SK-N-SH treated with all-trans-retinoic acid at 6 μM for 48 hours (cell line): ENCODE data around the gene HMGA1.
"Not testable (repeated sequence)": the region's sequence is repeated elsewhere in the genome, so short reads cannot be mapped to it uniquely, and the experiment has no call there.

Experiments
- RARB ChIP-seq: fragments of 250-450 bp; sonication (Bioruptor Pico); IDR thresholded peaks from 2 replicates; pipeline ENCODE4 v1.8.0; 2021; ENCODE audit warnings: mild to moderate bottlenecking, moderate library complexity
- TF ChIP-seq, protein P1 (sequence below): fragments of 250-450 bp; sonication (Bioruptor Pico); IDR thresholded peaks from 2 replicates; pipeline ENCODE4 v1.5.0; 2020; ENCODE audit warnings: mild to moderate bottlenecking, moderate library complexity

GRCh38 chr6:34269132-34269531 lies 32.5 kb downstream of the HMGA1 start:
- TF ChIP-seq RARB (CRISPR knock-in tag), result not testable (repeated sequence)
- TF ChIP-seq, protein P1, sequence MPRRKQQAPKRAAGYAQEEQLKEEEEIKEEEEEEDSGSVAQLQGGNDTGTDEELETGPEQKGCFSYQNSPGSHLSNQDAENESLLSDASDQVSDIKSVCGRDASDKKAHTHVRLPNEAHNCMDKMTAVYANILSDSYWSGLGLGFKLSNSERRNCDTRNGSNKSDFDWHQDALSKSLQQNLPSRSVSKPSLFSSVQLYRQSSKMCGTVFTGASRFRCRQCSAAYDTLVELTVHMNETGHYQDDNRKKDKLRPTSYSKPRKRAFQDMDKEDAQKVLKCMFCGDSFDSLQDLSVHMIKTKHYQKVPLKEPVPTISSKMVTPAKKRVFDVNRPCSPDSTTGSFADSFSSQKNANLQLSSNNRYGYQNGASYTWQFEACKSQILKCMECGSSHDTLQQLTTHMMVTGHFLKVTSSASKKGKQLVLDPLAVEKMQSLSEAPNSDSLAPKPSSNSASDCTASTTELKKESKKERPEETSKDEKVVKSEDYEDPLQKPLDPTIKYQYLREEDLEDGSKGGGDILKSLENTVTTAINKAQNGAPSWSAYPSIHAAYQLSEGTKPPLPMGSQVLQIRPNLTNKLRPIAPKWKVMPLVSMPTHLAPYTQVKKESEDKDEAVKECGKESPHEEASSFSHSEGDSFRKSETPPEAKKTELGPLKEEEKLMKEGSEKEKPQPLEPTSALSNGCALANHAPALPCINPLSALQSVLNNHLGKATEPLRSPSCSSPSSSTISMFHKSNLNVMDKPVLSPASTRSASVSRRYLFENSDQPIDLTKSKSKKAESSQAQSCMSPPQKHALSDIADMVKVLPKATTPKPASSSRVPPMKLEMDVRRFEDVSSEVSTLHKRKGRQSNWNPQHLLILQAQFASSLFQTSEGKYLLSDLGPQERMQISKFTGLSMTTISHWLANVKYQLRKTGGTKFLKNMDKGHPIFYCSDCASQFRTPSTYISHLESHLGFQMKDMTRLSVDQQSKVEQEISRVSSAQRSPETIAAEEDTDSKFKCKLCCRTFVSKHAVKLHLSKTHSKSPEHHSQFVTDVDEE (CRISPR knock-in tag), result not testable (repeated sequence)
